Gastroesophageal sphincter (tissue), 4 donors: Measurements from ENCODE around the gene FAM98B. TPM values are rescaled to one million over a fixed set of nuclear protein-coding genes. Genes with fewer than 3 reads are reported as not detected.
A peak's percentile ranks its signal among the peaks of the same experiment; 100 is the strongest.

Source experiments
- ATAC-seq: fragments of 150-250 bp; one replicate; pipeline ENCODE4 v1.9.1; 2016; ENCODE audit warnings: mild to moderate bottlenecking, moderate library complexity
- H3K27ac ChIP-seq, 4 donors: fragments of 200-600 bp; sonication (generic) in 3 of 4; 1 replicate in 3 of 4; 2 replicates in 1 of 4; pipeline ENCODE4 v1.5.1; 2016 to 2019
- H3K27me3 ChIP-seq: fragments of 200-600 bp; sonication (generic); one replicate; pipeline ENCODE4 v1.5.1; 2019
- H3K36me3 ChIP-seq, 2 donors: fragments of 200-600 bp; sonication (generic); one replicate each; pipeline ENCODE4 v1.5.1; 2019; ENCODE audit warnings: control low read depth in 1 of 2
- H3K4me1 ChIP-seq, 3 donors: fragments of 200-600 bp; sonication (generic); 1 replicate in 2 of 3; 2 replicates in 1 of 3; pipeline ENCODE4 v1.5.1; 2016 to 2019; ENCODE audit warnings: control low read depth in 2 of 3
- H3K4me3 ChIP-seq, 2 donors: fragments of 200-600 bp; sonication (generic); one replicate each; pipeline ENCODE4 v1.5.1; 2019; ENCODE audit warnings: mild to moderate bottlenecking in 1 of 2, moderate library complexity in 1 of 2
- H3K9me3 ChIP-seq, 3 donors: fragments of 200-600 bp; sonication (generic); one replicate each; pipeline ENCODE4 v1.5.1; 2017 to 2019; ENCODE audit warnings: control low read depth in 2 of 3
- CTCF ChIP-seq, 4 experiments: fragments of 200-600 bp in 2 of 4; fragments of 450-650 bp in 2 of 4; sonication (generic) in 1 of 4; IDR thresholded peaks; one replicate each; pipeline ENCODE4 v1.5.1; 2017 to 2019; ENCODE audit warnings: antibody characterized with exemption in 4 of 4, mild to moderate bottlenecking in 2 of 4, moderate library complexity in 2 of 4
- EP300 ChIP-seq: sonication (generic); formaldehyde crosslinking; IDR thresholded peaks from one replicate; pipeline ENCODE4 v1.6.1; 2017; ENCODE audit warnings: antibody characterized with exemption, mild to moderate bottlenecking
- POLR2A ChIP-seq, 2 donors: fragments of 450-650 bp; IDR thresholded peaks; one replicate each; pipeline ENCODE4 v1.6.1; 2017; ENCODE audit warnings: antibody characterized with exemption in 2 of 2, mild to moderate bottlenecking in 2 of 2, moderate library complexity in 1 of 2
- POLR2AphosphoS5 ChIP-seq: sonication (generic); formaldehyde crosslinking; IDR thresholded peaks from one replicate; pipeline ENCODE4 v1.6.1; 2017; ENCODE audit warnings: antibody characterized with exemption
- WGBS, 2 donors: methylation state at CpG; one replicate each; pipeline ENCODE4 v1.1.5; 2018; ENCODE audit warnings: low coverage in 1 of 2; 5-methylcytosine and 5-hydroxymethylcytosine counted together
- total RNA-seq, 4 donors: library from RNA; depleted of rRNA; stranded (reverse); fragments of >200 nt; gene quantifications; one replicate each; pipeline ENCODE4 v1.1.0, GENCODE V29; 2016

Gene FAM98B
- total RNA-seq, 4 donors from 2014 or later = 10.6 to 15.6 (median 11.9) TPM

GRCh38 chr15:38533416-38533915 lies 79.5 kb downstream of the FAM98B start:
- WGBS, 2 donors = 71 to 85% methylated on average over 4 to 6 of the region's 6 CpGs
- Histone ChIP-seq H3K36me3 (no peaks in the 10 kb centered on the region), H3K27me3 (no peaks in the 10 kb centered on the region), H3K27ac (no peak overlapping the region), H3K9me3 (no peaks in the 10 kb centered on the region), H3K4me3 (no peak overlapping the region), H3K4me1 (peaks cover 0 to 8% (median 0%) of the 10 kb centered on the region in 3 donors)
- ATAC-seq = no peak
- TF ChIP-seq EP300 (no peak), CTCF (IDR thresholded peaks at IDR 0.05) (no peak), POLR2A (IDR thresholded peaks at IDR 0.05) (no peak)

DNA sequence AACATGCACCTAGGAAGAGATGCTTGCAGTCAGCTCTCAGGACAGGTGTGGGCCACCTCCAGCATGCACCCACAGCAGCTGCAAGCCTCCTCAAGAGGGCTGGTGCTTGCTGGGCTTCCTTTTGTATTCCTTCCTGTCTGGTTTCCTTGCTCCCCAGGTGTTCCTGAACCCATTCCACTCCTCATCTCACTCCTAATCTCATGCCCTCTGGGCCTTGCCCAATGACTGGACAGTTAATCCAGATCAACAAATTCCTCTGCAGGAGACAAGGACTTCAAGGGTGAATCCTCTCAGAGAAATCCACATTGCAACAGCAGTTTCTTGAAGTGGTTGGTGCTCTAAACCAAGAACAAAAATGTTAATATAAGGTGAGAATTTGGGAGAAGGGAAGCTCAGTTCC lies 80.0 kb downstream of the FAM98B start:
- Histone ChIP-seq H3K27ac (no peak overlapping the region), H3K9me3 (no peaks in the 10 kb centered on the region), H3K36me3 (no peaks in the 10 kb centered on the region), H3K4me3 (no peak overlapping the region), H3K4me1 (peaks cover 0 to 8% (median 0%) of the 10 kb centered on the region in 3 donors), H3K27me3 (no peaks in the 10 kb centered on the region)
- ATAC-seq = no peak
- TF ChIP-seq POLR2A (IDR thresholded peaks at IDR 0.05) (no peak), CTCF (IDR thresholded peaks at IDR 0.05) (no peak), POLR2AphosphoS5 (no peak), EP300 (no peak)

- Histone ChIP-seq H3K4me1 (peaks cover 0 to 8% (median 0%) of the 10 kb centered on the region in 3 donors), H3K27me3 (no peaks in the 10 kb centered on the region), H3K4me3 (no peak overlapping the region), H3K36me3 (no peaks in the 10 kb centered on the region), H3K27ac (no peak overlapping the region), H3K9me3 (no peaks in the 10 kb centered on the region)
- TF ChIP-seq EP300 (no peak), CTCF (IDR thresholded peaks at IDR 0.05) (no peak), POLR2AphosphoS5 (no peak), POLR2A (IDR thresholded peaks at IDR 0.05) (no peak)
- no peak for ATAC-seq
- 73 to 100% methylated on average over 2 to 3 of the region's 3 CpGs for WGBS, 2 donors
These were observed 80.8 kb downstream of the FAM98B start for GRCh38 chr15:38534691-38535090.

- Histone ChIP-seq H3K4me3 (no peak overlapping the region), H3K4me1 (peaks cover 0 to 8% (median 0%) of the 10 kb centered on the region in 3 donors), H3K27me3 (no peaks in the 10 kb centered on the region), H3K27ac (no peak overlapping the region), H3K9me3 (no peaks in the 10 kb centered on the region), H3K36me3 (no peaks in the 10 kb centered on the region)
- ATAC-seq = peak; percentile 39
- 66 to 86% methylated on average over 5 to 8 of the region's 8 CpGs for WGBS, 2 donors
- TF ChIP-seq POLR2AphosphoS5 = no peak
- no peak for TF ChIP-seq CTCF (IDR thresholded peaks at IDR 0.05)
These were observed 81.7 kb downstream of the FAM98B start for GRCh38 chr15:38535491-38536200.

GRCh38 chr15:38536201-38536676 lies 82.3 kb downstream of the FAM98B start:
- TF ChIP-seq EP300 (no peak), POLR2AphosphoS5 (no peak), POLR2A (IDR thresholded peaks at IDR 0.05) (no peak), CTCF (IDR thresholded peaks at IDR 0.05) (no peak)
- Histone ChIP-seq H3K4me1 (peaks cover 0 to 8% (median 0%) of the 10 kb centered on the region in 3 donors), H3K27ac (no peak overlapping the region), H3K36me3 (no peaks in the 10 kb centered on the region), H3K4me3 (no peak overlapping the region), H3K27me3 (no peaks in the 10 kb centered on the region), H3K9me3 (no peaks in the 10 kb centered on the region)
- WGBS, 2 donors = 0 to 22% methylated on average over 2 of the region's 3 CpGs
- ATAC-seq = no peak
